Stimulated activated naive CD4-positive, alpha-beta T cell treated with Interleukin-2 at 50 U/mL for 16 hours (primary cell): ENCODE data around the gene CCM2.

Experiments used
- DNase-seq: peaks from one replicate; lab custom pipeline; 2025; lab: John Stamatoyannopoulos, UW

Gene CCM2

GRCh38 chr7:45066409-45066808 is 66.4 kb downstream of the CCM2 start:
- DNase-seq: no peak

GRCh38 chr7:45067582-45067981 is 67.6 kb downstream of the CCM2 start:
- no peak for DNase-seq

- no peak for DNase-seq
These were observed 68.4 kb downstream of the CCM2 start for GRCh38 chr7:45068236-45069023.

- DNase-seq: no peak
These were observed 69.6 kb downstream of the CCM2 start for GRCh38 chr7:45069444-45070253.

GRCh38 chr7:45070254-45070642 is 70.2 kb downstream of the CCM2 start:
- DNase-seq: no peak

- no peak for DNase-seq
These were observed 71.5 kb downstream of the CCM2 start for GRCh38 chr7:45071528-45071927.

- no peak for DNase-seq
These were observed 72.4 kb downstream of the CCM2 start for GRCh38 chr7:45072131-45073030.

GRCh38 chr7:45073031-45073785 is 73.2 kb downstream of the CCM2 start:
- DNase-seq: no peak

GRCh38 chr7:45073786-45074527 is 74.0 kb downstream of the CCM2 start:
- no peak for DNase-seq

- no peak for DNase-seq
These were observed 74.7 kb downstream of the CCM2 start for GRCh38 chr7:45074528-45075354.

- DNase-seq: no peak
These were observed 75.3 kb downstream of the CCM2 start for GRCh38 chr7:45075355-45075644.

GRCh38 chr7:45075871-45076796 is 76.1 kb downstream of the CCM2 start:
- DNase-seq: no peak

- DNase-seq: no peak
These were observed 76.9 kb downstream of the CCM2 start for GRCh38 chr7:45076946-45077345.

GRCh38 chr7:45077579-45077978 is 77.6 kb downstream of the CCM2 start:
- no peak for DNase-seq

- no peak for DNase-seq
These were observed 78.2 kb downstream of the CCM2 start for GRCh38 chr7:45078125-45078681.

GRCh38 chr7:45080265-45080957 is 80.4 kb downstream of the CCM2 start:
- DNase-seq: no peak

GRCh38 chr7:45080958-45081669 is 81.1 kb downstream of the CCM2 start:
- no peak for DNase-seq

- DNase-seq: no peak
These were observed 81.6 kb downstream of the CCM2 start for GRCh38 chr7:45081670-45081974.
